HepG2 (cell line): ENCODE measurements around the gene CELSR3. TPM values are rescaled to one million over a fixed set of nuclear protein-coding genes. Genes with fewer than 3 reads are reported as not detected.

ENCODE experiments used
- AGO2 ChIP-seq: fragments of 200-400 bp; formaldehyde crosslinking; optimal IDR thresholded peaks from 2 replicates; pipeline ENCODE3; 2017; ENCODE audit warnings: mild to moderate bottlenecking, low read depth, low read length, moderate library complexity
- HHEX ChIP-seq: IDR thresholded peaks from 2 replicates; pipeline ENCODE4 v1.6.1; 2016; ENCODE audit warnings: control low read depth
- PHB2 ChIP-seq: fragments of 450-650 bp; IDR thresholded peaks from 2 replicates; pipeline ENCODE4 v1.6.1; 2018; ENCODE audit not compliant: partially characterized antibody
- REST ChIP-seq, 2 experiments: IDR thresholded peaks; 2 replicates each; pipeline ENCODE4 v1.6.1; 2011 to 2012; ENCODE audit warnings: low read length in 2 of 2, borderline replicate concordance in 1 of 2, low read depth in 1 of 2, mild to moderate bottlenecking in 1 of 2, moderate library complexity in 1 of 2
- SALL2 ChIP-seq: sonication (generic); formaldehyde crosslinking; IDR thresholded peaks from 2 replicates; pipeline ENCODE4 v1.8.1; 2023; ENCODE audit warnings: mild to moderate bottlenecking, missing genetic modification reagents, inconsistent platforms
- SP2 ChIP-seq: sonication (generic); formaldehyde crosslinking; IDR thresholded peaks from 2 replicates; pipeline ENCODE4 v1.5.1; 2020; ENCODE audit warnings: mild to moderate bottlenecking, missing genetic modification reagents
- TEAD3 ChIP-seq: optimal IDR thresholded peaks from 2 replicates; pipeline ENCODE3; 2016; ENCODE audit warnings: borderline replicate concordance
- ZBTB14 ChIP-seq: sonication (generic); formaldehyde crosslinking; IDR thresholded peaks from 2 replicates; pipeline ENCODE4 v1.4.0; 2020; ENCODE audit warnings: missing genetic modification reagents
- ZBTB39 ChIP-seq: sonication (generic); formaldehyde crosslinking; IDR thresholded peaks from 2 replicates; pipeline ENCODE4 v1.5.0; 2020; ENCODE audit warnings: missing genetic modification reagents
- ZMAT5 ChIP-seq: sonication (generic); formaldehyde crosslinking; IDR thresholded peaks from 2 replicates; pipeline ENCODE4 v1.5.0; 2020; ENCODE audit warnings: mild to moderate bottlenecking, low read depth, missing genetic modification reagents, borderline replicate concordance
- ZNF225 ChIP-seq: sonication (generic); formaldehyde crosslinking; IDR thresholded peaks from 2 replicates; pipeline ENCODE4 v1.4.0; 2020; ENCODE audit warnings: mild to moderate bottlenecking, missing genetic modification reagents
- ZNF574 ChIP-seq: sonication (generic); formaldehyde crosslinking; IDR thresholded peaks from 2 replicates; pipeline ENCODE4 v1.4.0; 2020; ENCODE audit warnings: missing genetic modification reagents
- ZSCAN30 ChIP-seq: sonication (generic); formaldehyde crosslinking; IDR thresholded peaks from 2 replicates; pipeline ENCODE4 v1.5.0; 2020; ENCODE audit warnings: mild to moderate bottlenecking, missing genetic modification reagents
- polyA plus RNA-seq, 8 experiments: library from polyadenylated mRNA; depleted of rRNA in 3 of 8; stranded (reverse) in 7 of 8; unstranded in 1 of 8; fragments of >200 nt; fragmentation: Illumina TruSeq in 4 of 8; extraction: Trizol in 4 of 8; gene quantifications; 2 replicates each; pipeline versions ENCODE4 v1.2.1 to v1.2.3, GENCODE V29; 2011 to 2016; ENCODE audit warnings: low read depth in 4 of 8, missing spikeins in 1 of 8, mixed read lengths in 1 of 8; ENCODE audit not compliant: insufficient read depth in 1 of 8
- total RNA-seq, 5 experiments: library from RNA; depleted of rRNA; stranded (reverse); fragments of >200 nt; fragmentation: Illumina TruSeq; extraction: Trizol; gene quantifications; 2 replicates each; pipeline ENCODE4 v1.2.3, GENCODE V29; 2016; ENCODE audit warnings: low read depth in 1 of 5
- TF ChIP-seq, protein P1 (sequence below): IDR thresholded peaks from 2 replicates; pipeline ENCODE4 v1.6.1; 2016; ENCODE audit warnings: missing compliant biosample characterization, missing genetic modification reagents, borderline replicate concordance
- TF ChIP-seq, protein P2 (sequence below): sonication (generic); formaldehyde crosslinking; IDR thresholded peaks from 2 replicates; pipeline ENCODE4 v1.4.0; 2020; ENCODE audit warnings: mild to moderate bottlenecking, missing genetic modification reagents

Gene CELSR3
- total and polyA plus RNA-seq, 2 of the 13 experiments (the other 11 are each of a cell fraction or from before 2014, with no cell fraction given) = 5.4 to 6.7 TPM

DNA sequence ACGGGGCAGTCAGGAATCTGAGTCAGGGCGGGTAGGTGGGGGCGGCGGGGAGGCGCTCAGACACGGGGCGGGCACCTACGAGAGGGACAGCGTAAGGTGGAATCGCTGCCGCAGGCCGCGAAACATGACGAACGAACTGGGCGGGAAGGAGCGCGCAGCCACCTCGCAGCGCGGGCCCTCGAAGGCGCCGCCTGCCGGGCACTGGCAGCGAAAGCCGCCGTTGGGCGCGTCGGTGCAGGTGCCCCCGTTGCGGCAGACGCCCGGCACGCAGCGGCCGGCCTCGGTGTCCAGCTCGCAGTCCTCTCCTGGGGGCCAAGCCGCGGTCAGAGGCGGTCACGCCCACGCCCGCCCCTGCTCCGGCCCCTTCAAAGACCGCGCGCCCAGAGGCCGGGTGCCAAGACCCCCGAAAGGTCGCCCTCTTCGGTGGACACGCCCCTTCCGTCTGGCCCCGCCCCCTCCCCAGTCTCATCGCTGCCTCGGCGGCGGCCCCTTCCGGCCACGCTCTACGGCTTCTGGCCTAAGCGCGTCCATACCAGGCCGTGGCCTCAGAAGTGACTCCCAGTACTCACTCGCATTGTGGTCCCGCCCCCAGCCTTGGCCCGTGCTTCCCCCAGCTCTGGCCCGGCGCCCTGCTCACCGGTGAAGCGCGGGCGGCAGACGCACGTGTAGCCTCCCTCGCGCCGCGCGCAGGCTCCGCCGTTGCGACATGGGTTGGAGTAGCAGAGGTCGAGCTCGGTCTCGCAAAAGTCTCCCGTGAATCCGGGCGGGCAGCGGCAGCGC is 6.4 kb downstream of the CELSR3 start (continued):
- TF ChIP-seq ZNF574 (peak; percentile 34; the same call in 1 of the 2 replicates), ZSCAN30 (no peak), PHB2 (no peak), HHEX (CRISPR knock-in tag) (no peak), ZBTB14 (CRISPR knock-in tag) (peak; percentile 35; the same call in 1 of the 2 replicates), TEAD3 (CRISPR knock-in tag) (no peak), ZMAT5 (CRISPR knock-in tag) (no peak), SP2 (CRISPR knock-in tag) (no peak), AGO2 (no peak), SALL2 (CRISPR knock-in tag) (peak; percentile 32; the same call in 1 of the 2 replicates), ZBTB39 (no peak), REST (IDR thresholded peaks at IDR 0.05; ENCODE audit: borderline replicate concordance in 1 of 2, low read depth in 1 of 2, low read length in 2 of 2) (no peak), ZNF225 (CRISPR knock-in tag) (no peak)
- TF ChIP-seq, protein P1, sequence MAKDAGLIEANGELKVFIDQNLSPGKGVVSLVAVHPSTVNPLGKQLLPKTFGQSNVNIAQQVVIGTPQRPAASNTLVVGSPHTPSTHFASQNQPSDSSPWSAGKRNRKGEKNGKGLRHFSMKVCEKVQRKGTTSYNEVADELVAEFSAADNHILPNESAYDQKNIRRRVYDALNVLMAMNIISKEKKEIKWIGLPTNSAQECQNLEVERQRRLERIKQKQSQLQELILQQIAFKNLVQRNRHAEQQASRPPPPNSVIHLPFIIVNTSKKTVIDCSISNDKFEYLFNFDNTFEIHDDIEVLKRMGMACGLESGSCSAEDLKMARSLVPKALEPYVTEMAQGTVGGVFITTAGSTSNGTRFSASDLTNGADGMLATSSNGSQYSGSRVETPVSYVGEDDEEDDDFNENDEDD (CRISPR knock-in tag) = peak; percentile 86; the same call in 1 of the 2 replicates
- TF ChIP-seq, protein P2, sequence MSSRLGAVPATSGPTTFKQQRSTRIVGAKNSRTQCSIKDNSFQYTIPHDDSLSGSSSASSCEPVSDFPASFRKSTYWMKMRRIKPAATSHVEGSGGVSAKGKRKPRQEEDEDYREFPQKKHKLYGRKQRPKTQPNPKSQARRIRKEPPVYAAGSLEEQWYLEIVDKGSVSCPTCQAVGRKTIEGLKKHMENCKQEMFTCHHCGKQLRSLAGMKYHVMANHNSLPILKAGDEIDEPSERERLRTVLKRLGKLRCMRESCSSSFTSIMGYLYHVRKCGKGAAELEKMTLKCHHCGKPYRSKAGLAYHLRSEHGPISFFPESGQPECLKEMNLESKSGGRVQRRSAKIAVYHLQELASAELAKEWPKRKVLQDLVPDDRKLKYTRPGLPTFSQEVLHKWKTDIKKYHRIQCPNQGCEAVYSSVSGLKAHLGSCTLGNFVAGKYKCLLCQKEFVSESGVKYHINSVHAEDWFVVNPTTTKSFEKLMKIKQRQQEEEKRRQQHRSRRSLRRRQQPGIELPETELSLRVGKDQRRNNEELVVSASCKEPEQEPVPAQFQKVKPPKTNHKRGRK (CRISPR knock-in tag) = no peak
